K562 (cell line): ENCODE measurements around the gene DNAJC6. TPM values are rescaled to one million over a fixed set of nuclear protein-coding genes. Genes with fewer than 3 reads are reported as not detected.

ENCODE experiments used
- ATAC-seq: fragments of 200-7000 bp; cut with Tn5 transposase; 3 replicates; pipeline ENCODE4 v1.9.1; 2020; ENCODE audit warnings: moderate library complexity
- BruUV-seq: library from RNA; stranded (reverse); fragments of 400-500 nt; replicated peaks from 2 replicates; lab custom pipeline; 2021; lab: Mats Ljungman, UMichigan
- CTCF ChIA-PET: fragments of 300-600 bp; formaldehyde crosslinking; extraction: SDS; loops from one replicate; lab custom pipeline; 2021; ENCODE audit warnings: low intra/inter-chr PET ratio; lab: Yijun Ruan, JAX
- POLR2A ChIA-PET: fragments of 300-600, 350-650 bp; sonication (Branson Sonifier 250); formaldehyde crosslinking; extraction: SDS; loops from one replicate; lab custom pipeline; 2021; ENCODE audit warnings: antibody characterized with exemption, inconsistent platforms; lab: Yijun Ruan, JAX
- DNase-seq, 4 experiments: peaks; one replicate each; pipeline versions ENCODE4 v3.0.0 to v3.0.0-alpha.2; 2011 to 2018; ENCODE audit warnings: low spot score in 3 of 4, mixed read lengths in 3 of 4; ENCODE audit errors: extremely low read depth in 1 of 4
- FAIRE-seq: peaks from 2 replicates; lab custom pipeline; 2011; peaks lifted over from hg19 to GRCh38; lab: Jason Lieb, UNC
- H2AFZ ChIP-seq: 2 replicates; pipeline ENCODE4 v1.6.0; 2011; ENCODE audit warnings: low read depth, low read length, control low read depth, inconsistent platforms
- H3K27ac ChIP-seq: fragments of 200-600 bp; 3 replicates; pipeline ENCODE4 v1.8.0; 2011; ENCODE audit warnings: low read depth, mild to moderate bottlenecking, control low read depth, inconsistent platforms, low read length, moderate library complexity, mixed read lengths; ENCODE audit errors: extremely low read depth
- H3K27me3 ChIP-seq, 2 experiments: fragments of 300-600 bp in 1 of 2; 2 replicates in 1 of 2; 3 replicates in 1 of 2; pipeline versions ENCODE4 v1.6.0 to v1.8.0; 2011; ENCODE audit warnings: inconsistent platforms in 2 of 2, low read length in 2 of 2, mild to moderate bottlenecking in 1 of 2, mixed read lengths in 1 of 2, moderate library complexity in 1 of 2; ENCODE audit not compliant: control insufficient read depth in 2 of 2, insufficient read depth in 2 of 2
- H3K36me3 ChIP-seq: fragments of 300-600 bp; 3 replicates; pipeline ENCODE4 v1.8.0; 2011; ENCODE audit warnings: mild to moderate bottlenecking, low read length, inconsistent platforms; ENCODE audit not compliant: control insufficient read depth, insufficient read depth
- H3K4me1 ChIP-seq, 2 experiments: fragments of 200-600 bp in 1 of 2; replicated peaks in 1 of 2; 2 replicates in 1 of 2; 3 replicates in 1 of 2; pipeline versions ENCODE4 v1.5.1 to v1.8.0; 2011; ENCODE audit warnings: inconsistent platforms in 2 of 2, low read length in 2 of 2, mild to moderate bottlenecking in 1 of 2, mixed read lengths in 1 of 2, moderate library complexity in 1 of 2; ENCODE audit not compliant: control insufficient read depth in 2 of 2, insufficient read depth in 2 of 2
- H3K4me2 ChIP-seq: 2 replicates; pipeline ENCODE4 v1.6.1; 2011; ENCODE audit warnings: low read length, control low read depth, inconsistent platforms, mixed read lengths; ENCODE audit not compliant: insufficient read depth
- H3K4me3 ChIP-seq: fragments of 200-600 bp; sonication (generic), shearing (Covaris generic); 2 replicates; pipeline ENCODE4 v1.5.1; 2016; ENCODE audit warnings: control low read depth, inconsistent platforms
- H3K79me2 ChIP-seq: fragments of 200-600 bp; 3 replicates; pipeline ENCODE4 v1.8.0; 2011; ENCODE audit warnings: low read length, inconsistent platforms; ENCODE audit not compliant: control insufficient read depth, insufficient read depth
- H3K9ac ChIP-seq, 2 experiments: 2 replicates each; pipeline versions ENCODE4 v1.6.0 to v1.6.1; 2011; ENCODE audit warnings: low read depth in 2 of 2, low read length in 2 of 2, control low read depth in 1 of 2, inconsistent platforms in 1 of 2, mild to moderate bottlenecking in 1 of 2, mixed read lengths in 1 of 2; ENCODE audit not compliant: insufficient read depth in 1 of 2
- H3K9me1 ChIP-seq: one replicate; pipeline ENCODE4 v1.6.0; 2011; ENCODE audit warnings: inconsistent platforms, mild to moderate bottlenecking, low read length, moderate library complexity; ENCODE audit not compliant: control insufficient read depth, insufficient read depth
- H3K9me3 ChIP-seq: replicated peaks from 2 replicates; pipeline ENCODE4 v1.5.1; 2011; ENCODE audit warnings: low read depth, low read length, inconsistent platforms; ENCODE audit not compliant: control insufficient read depth, insufficient read depth
- H4K20me1 ChIP-seq: replicated peaks from 2 replicates; pipeline ENCODE4 v1.6.1; 2011; ENCODE audit warnings: low read length, inconsistent platforms, mixed read lengths; ENCODE audit not compliant: control insufficient read depth, insufficient read depth
- FOXK2 ChIP-seq, 2 experiments: fragments of 450-650 bp; IDR thresholded peaks in 1 of 2; conservative IDR thresholded peaks in 1 of 2; 2 replicates each; pipeline ENCODE4 v1.6.1; 2016; ENCODE audit warnings: low read depth in 2 of 2, mild to moderate bottlenecking in 1 of 2
- FOXO4 ChIP-seq: fragments of 450-650 bp; formaldehyde crosslinking; IDR thresholded peaks from 2 replicates; pipeline ENCODE4 v1.4.0; 2020; ENCODE audit warnings: mild to moderate bottlenecking, moderate library complexity
- HDAC1 ChIP-seq, 2 experiments: fragments of 450-650 bp; IDR thresholded peaks; 2 replicates each; pipeline ENCODE4 v1.6.1; 2016 to 2017; ENCODE audit warnings: inconsistent platforms in 1 of 2, mild to moderate bottlenecking in 1 of 2, moderate library complexity in 1 of 2
- HDGF ChIP-seq: fragments of 450-650 bp; IDR thresholded peaks from 2 replicates; pipeline ENCODE4 v1.6.1; 2016
- KLF16 ChIP-seq: IDR thresholded peaks from 2 replicates; pipeline ENCODE4 v1.6.1; 2016; ENCODE audit warnings: antibody characterized with exemption
- MAFK ChIP-seq: IDR thresholded peaks from 2 replicates; pipeline ENCODE4 v1.6.1; 2011; ENCODE audit warnings: low read length, improper control_type of control experiment
- NELFE ChIP-seq: IDR thresholded peaks from 2 replicates; pipeline ENCODE4 v1.6.1; 2011; ENCODE audit warnings: mild to moderate bottlenecking; ENCODE audit not compliant: insufficient read depth, insufficient read length
- NR1H2 ChIP-seq: sonication (generic); formaldehyde crosslinking; IDR thresholded peaks from 2 replicates; pipeline ENCODE4 v1.4.0; 2020; ENCODE audit warnings: mild to moderate bottlenecking, missing genetic modification reagents
- OTX1 ChIP-seq: fragments of 450-650 bp; formaldehyde crosslinking; IDR thresholded peaks from 2 replicates; pipeline ENCODE4 v1.4.0; 2022; ENCODE audit warnings: mild to moderate bottlenecking
- RBM22 ChIP-seq: fragments of 200-400 bp; formaldehyde crosslinking; IDR thresholded peaks from 2 replicates; pipeline ENCODE4 v1.6.1; 2018; ENCODE audit warnings: low read length, low read depth; ENCODE audit not compliant: poor library complexity, severe bottlenecking
- RHOXF2B ChIP-seq: fragments of 250-450 bp; sonication (Bioruptor Pico); conservative IDR thresholded peaks from 2 replicates; pipeline ENCODE4 v1.5.1; 2021
- SMAD4 ChIP-seq: fragments of 250-450 bp; sonication (Bioruptor Pico); conservative IDR thresholded peaks from 2 replicates; pipeline ENCODE4 v1.8.0; 2021; ENCODE audit warnings: inconsistent platforms, mild to moderate bottlenecking, moderate library complexity
- TCF3 ChIP-seq: sonication (generic); formaldehyde crosslinking; IDR thresholded peaks from 2 replicates; pipeline ENCODE4 v1.4.0; 2020; ENCODE audit warnings: mild to moderate bottlenecking, missing genetic modification reagents
- TRIM28 ChIP-seq: fragments of 450-650 bp; IDR thresholded peaks from 2 replicates; pipeline ENCODE4 v1.6.1; 2017
- USF1 ChIP-seq: sonication (generic); formaldehyde crosslinking; IDR thresholded peaks from 2 replicates; pipeline ENCODE4 v1.9.0; 2022; ENCODE audit warnings: mild to moderate bottlenecking, missing genetic modification reagents
- ZNF280B ChIP-seq: fragments of 250-450 bp; sonication (Bioruptor Pico); IDR thresholded peaks from 2 replicates; pipeline ENCODE4 v1.5.1; 2021; ENCODE audit warnings: mild to moderate bottlenecking
- ZNF408 ChIP-seq: fragments of 250-450 bp; sonication (Bioruptor Pico); IDR thresholded peaks from 2 replicates; pipeline ENCODE4 v1.4.0; 2020; ENCODE audit warnings: low read depth, mild to moderate bottlenecking, moderate library complexity
- in situ Hi-C: fragments of 300-500 bp; cut with MboI; formaldehyde crosslinking; loops from 4 replicates; pipeline ENCODE4 v1.15.0; 2018; ENCODE audit warnings: inconsistent platforms, mixed read lengths
- intact Hi-C: fragments of 100-400 bp; cut with micrococcal nuclease; formaldehyde crosslinking; loops from 2 replicates; pipeline ENCODE4 v1.14.2; 2022
- polyA plus RNA-seq, 8 experiments: library from polyadenylated mRNA; depleted of rRNA in 4 of 8; stranded (reverse) in 5 of 8; unstranded in 3 of 8; fragments of >200 nt; fragmentation: Nextera tagmentation in 2 of 8; fragmentation: Illumina TruSeq in 1 of 8; extraction: Ambion mirVana in 2 of 8; extraction: Trizol in 1 of 8; gene quantifications; 2 replicates each; pipeline versions ENCODE4 v1.2.1 to v1.2.3, GENCODE V29; 2011 to 2014; ENCODE audit warnings: inconsistent platforms in 1 of 8, missing spikeins in 1 of 8
- total RNA-seq, 7 experiments: library from RNA; depleted of rRNA in 6 of 7; stranded (reverse); fragments of >200 nt in 6 of 7; fragmentation: Illumina TruSeq in 2 of 7; extraction: Trizol in 2 of 7; gene quantifications; 2 replicates each; pipeline versions ENCODE4 v1.2.1 to v1.2.3, GENCODE V29; 2011 to 2021; ENCODE audit warnings: low replicate concordance in 1 of 7

The DNAJC6 gene
- total and polyA plus RNA-seq, 9 of the 15 experiments (the other 6 are each of a cell fraction or from before 2014, with no cell fraction given), result 6.7 to 78.7 (median 28.0) TPM

GRCh38 chr1:65456481-65456880, 147.1 kb downstream of the DNAJC6 start:
- H3K4me1 ChIP-seq, result no peaks in the 10 kb centered on the region
- BruUV-seq, result no TSS peak
- CTCF ChIA-PET, result no interaction called here
- ATAC-seq (no peak), FAIRE-seq (no peak), DNase-seq (no peak)
- no peak overlapping the region for H3K4me3 ChIP-seq
- peaks cover 21% of the 10 kb centered on the region for H3K36me3 ChIP-seq
- no peaks in the 10 kb centered on the region for H3K27me3 ChIP-seq
- no peaks in the 10 kb centered on the region for H3K9me1 ChIP-seq
- H3K9ac ChIP-seq, result no peak overlapping the region
- H3K27ac ChIP-seq, result no peak overlapping the region
- POLR2A ChIA-PET, result no interaction called here
- in situ Hi-C loops (no loop called here), intact Hi-C loops (no loop called here)
- H3K4me2 ChIP-seq, result no peak overlapping the region
- TF ChIP-seq ZNF408 (no peak), TRIM28 (no peak), FOXO4 (CRISPR knock-in tag) (no peak), HDGF (no peak), HDAC1 (IDR thresholded peaks at IDR 0.05) (no peak)
- no peaks in the 10 kb centered on the region for H3K79me2 ChIP-seq
- no peaks in the 10 kb centered on the region for H4K20me1 ChIP-seq
- H2AFZ ChIP-seq, result no peak overlapping the region
- H3K9me3 ChIP-seq, result peaks cover 10% of the 10 kb centered on the region

GRCh38 chr1:65457868-65458267, 148.5 kb downstream of the DNAJC6 start:
- intact Hi-C loops, result no loop called here
- Histone ChIP-seq H3K4me3 (no peak overlapping the region), H3K27ac (no peak overlapping the region), H3K4me1 (no peaks in the 10 kb centered on the region), H3K27me3 (no peaks in the 10 kb centered on the region), H3K9me1 (no peaks in the 10 kb centered on the region), H3K9me3 (peaks cover 10% of the 10 kb centered on the region), H3K4me2 (no peak overlapping the region), H4K20me1 (no peaks in the 10 kb centered on the region), H3K9ac (no peak overlapping the region), H3K36me3 (peaks cover 21% of the 10 kb centered on the region), H2AFZ (no peak overlapping the region), H3K79me2 (no peaks in the 10 kb centered on the region)
- no TSS peak for BruUV-seq
- no peak for DNase-seq
- in situ Hi-C loops, result no loop called here
- POLR2A ChIA-PET, result no interaction called here
- no peak for ATAC-seq
- CTCF ChIA-PET, result no interaction called here
- no peak for FAIRE-seq
- no peak for TF ChIP-seq TCF3 (CRISPR knock-in tag)
- no peak for TF ChIP-seq USF1 (CRISPR knock-in tag)
- TF ChIP-seq SMAD4 (CRISPR knock-in tag), result no peak
- TF ChIP-seq KLF16, result no peak
- TF ChIP-seq NELFE, result no peak
- no peak for TF ChIP-seq ZNF280B (CRISPR knock-in tag)
- TF ChIP-seq RHOXF2B (CRISPR knock-in tag), result no peak
- TF ChIP-seq MAFK, result no peak
- TF ChIP-seq NR1H2, result no peak
- TF ChIP-seq FOXK2 (conservative IDR thresholded peaks at IDR 0.05 in 1 of 2, IDR thresholded peaks at IDR 0.05 in 1 of 2; ENCODE audit: low read depth in 2 of 2), result no peak
- no peak for TF ChIP-seq RBM22
- no peak for TF ChIP-seq OTX1 (CRISPR knock-in tag)
